CD4-positive, alpha-beta T cell treated with Interleukin-4 for 4 hours (primary cell): ENCODE data around the gene CABCOCO1.
"Not testable (repeated sequence)": the region's sequence is repeated elsewhere in the genome, so short reads cannot be mapped to it uniquely, and the experiment has no call there.

Experiments
- DNase-seq: peaks from one replicate; pipeline ENCODE4 v3.0.0-alpha.2; 2020

CABCOCO1 gene

DNA sequence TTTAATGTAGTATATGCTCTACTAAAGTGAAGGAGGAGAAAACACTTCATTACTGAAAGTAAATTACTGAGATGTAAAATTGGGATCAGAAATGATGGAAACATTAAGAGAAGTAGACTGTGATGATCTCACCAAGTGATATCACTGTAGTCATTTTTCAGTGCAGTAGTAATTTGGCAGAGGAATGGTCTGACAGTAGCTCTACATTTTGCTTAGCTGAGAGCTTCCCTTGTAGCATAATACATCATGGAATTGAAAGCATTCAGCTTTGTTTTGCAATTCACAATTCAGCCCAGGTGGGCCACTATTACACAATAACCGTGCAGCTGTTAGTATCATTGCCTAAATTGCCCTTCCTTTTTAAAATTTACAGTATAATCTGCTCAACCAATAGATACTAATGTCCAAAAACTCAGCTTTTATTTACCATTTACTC is 19.4 kb upstream of the CABCOCO1 start:
- no peak for DNase-seq

- no peak for DNase-seq
Observed at GRCh38 chr10:61653699-61654098, 9.0 kb upstream of the CABCOCO1 start.

DNA sequence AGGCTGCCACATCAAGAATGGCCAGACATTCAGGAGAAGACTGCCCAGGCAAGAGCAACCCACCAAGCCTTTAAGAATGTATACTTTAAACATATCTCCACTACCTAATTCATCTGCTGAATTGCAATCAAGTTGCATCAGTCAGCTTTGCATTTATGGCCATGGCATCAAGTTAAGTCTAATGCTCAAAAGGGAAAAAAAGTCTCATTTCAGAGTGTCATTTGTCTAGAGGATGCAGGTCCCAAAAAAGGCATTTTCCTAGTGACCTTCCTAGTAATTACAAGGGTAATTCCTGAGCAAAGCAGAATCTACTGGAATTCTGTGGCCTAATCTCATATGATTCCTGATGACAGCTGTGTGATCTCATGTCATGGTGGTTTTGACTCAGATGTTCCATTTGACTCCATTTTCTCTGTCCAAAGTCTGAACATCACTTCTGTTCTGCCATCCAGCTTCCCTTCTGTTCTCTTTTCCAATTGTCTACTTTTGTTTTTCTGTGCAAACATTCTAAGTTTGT is 7.3 kb upstream of the CABCOCO1 start:
- no peak for DNase-seq

DNA sequence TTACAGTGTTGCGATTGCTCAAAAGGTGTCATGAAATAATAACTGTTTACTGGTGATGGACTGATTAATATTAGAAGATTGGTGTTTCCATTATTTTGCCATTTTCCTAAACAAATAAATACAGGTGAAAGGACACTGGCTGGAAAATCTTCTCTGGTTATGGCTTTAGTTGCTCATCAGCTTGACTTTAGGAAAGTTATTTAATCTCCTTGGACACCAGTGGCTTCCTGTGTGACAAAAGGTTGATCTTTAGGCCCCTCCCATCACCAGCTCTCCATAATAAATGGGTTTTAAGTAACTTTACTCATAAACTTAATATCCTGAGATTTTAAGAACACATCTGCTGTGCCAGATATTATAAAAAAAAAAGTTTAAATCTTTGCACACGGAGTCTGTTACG is 737 bp downstream of the CABCOCO1 start:
- DNase-seq: no peak

DNA sequence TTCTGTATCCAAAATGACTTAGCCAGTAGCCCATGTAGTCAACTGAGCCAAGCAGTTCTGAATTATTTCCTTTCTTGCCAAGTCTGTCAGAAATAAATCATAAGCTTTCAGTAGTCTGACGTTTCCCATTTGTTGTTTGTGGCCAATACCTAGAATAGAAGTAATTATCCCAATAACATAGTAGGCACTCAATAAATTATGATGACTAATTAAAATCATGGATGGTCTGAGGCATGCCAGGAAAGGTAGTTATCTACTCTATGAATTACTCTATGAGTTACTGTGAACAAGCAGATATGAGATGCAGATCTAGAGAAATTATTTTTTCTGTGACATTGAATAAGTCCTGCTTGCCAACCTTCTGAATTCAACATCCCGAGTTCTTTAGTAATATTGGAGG is 2.3 kb downstream of the CABCOCO1 start:
- DNase-seq: no peak

DNA sequence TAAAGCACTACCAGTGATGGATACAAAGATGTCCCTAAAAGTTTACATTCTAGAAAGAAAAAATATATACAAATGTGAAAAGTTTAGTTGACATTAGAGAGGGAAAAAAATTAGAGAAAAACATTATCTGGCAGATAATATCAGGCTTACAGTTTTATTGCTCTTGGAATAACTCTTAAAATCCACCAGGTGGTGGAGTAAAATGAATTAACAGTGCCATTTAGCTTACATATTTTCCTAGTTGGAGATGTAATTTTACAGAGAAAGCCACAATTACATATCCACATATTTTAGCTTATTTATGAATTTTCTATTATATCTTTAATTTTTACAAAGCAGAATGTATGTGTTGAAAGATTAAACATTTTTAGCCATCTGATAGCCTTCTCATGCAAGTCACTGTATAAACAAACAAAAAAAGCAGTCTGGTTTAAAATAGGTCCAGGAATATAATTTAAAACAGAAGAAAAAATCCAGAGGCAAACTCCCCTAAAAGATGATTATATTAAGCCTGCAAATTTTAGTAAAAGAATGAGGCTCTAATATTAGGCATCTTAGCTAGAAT is 6.5 kb downstream of the CABCOCO1 start:
- DNase-seq: no peak

DNA sequence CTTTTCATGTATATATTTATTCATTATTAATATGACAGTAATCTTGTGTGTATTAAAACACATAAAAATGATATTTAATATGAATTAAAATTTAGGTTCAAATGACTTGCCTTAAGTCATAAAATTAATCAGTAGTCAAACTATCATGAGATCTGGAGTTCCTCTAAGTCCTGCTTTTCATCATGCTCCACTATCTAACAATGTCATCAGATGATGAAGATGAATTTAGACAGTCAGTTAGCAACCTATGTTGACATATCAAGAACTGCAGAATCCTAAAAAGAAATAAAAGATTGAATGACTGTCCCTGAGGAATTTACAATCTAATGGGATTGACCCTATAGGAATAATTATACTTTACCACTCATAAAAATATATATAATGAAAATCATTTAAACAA is 7.1 kb downstream of the CABCOCO1 start:
- DNase-seq: no peak

DNA sequence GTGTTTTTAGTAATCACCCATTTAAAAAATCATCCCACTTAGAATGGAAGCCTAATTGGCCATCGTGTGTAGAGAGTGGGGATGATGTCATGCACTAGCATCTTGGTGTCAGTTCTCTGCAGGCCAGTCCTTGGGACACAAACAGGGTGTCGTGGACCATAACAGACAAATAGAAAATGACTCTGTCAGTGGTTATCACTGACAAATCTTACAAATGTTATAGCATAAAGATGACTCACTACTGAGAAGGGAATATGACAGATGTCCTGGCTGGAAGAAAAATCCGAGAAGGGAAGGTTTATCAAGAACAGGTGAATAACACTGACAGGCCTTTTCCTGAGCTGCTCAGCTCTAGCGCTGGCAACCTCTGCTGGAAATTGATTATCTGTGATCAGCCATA is 10.6 kb downstream of the CABCOCO1 start:
- no peak for DNase-seq

DNA sequence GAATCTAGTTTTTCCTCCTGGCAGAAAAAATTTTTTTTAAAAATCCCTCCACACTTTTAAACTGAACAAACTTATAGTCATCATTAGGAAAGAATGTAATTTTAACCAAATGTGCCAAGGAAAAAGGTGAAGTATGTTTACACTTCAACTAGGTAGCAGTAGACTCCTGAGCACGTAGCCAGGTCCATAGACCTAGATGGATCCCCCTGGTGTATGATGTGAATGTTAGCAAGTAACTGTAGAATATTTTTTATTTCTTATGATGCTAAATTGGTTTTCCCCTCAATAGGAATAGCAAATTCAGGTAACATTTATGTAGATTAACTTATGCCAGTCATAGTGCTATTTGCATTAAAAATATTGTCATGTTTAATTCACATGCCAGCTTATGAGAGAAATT is 19.6 kb downstream of the CABCOCO1 start:
- no peak for DNase-seq

DNA sequence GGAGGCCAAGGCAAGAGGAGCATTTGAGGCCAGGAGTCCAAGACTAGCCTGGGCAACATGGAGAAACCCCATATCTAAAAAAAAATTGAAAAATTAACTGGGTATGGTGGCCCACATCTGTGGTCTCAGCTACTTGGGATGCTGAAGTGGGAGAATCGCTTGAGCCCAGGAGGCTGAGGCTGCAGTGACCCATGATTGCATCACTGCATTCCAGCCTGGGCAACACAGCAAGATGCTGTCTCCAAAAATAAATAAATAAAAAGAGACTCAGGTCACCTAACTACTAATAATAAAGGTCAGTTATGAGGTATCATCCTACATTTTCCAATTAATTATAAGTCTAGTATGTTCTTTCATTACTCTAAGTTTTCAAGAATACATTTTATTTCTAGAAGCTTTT is 20.6 kb downstream of the CABCOCO1 start:
- no peak for DNase-seq

DNA sequence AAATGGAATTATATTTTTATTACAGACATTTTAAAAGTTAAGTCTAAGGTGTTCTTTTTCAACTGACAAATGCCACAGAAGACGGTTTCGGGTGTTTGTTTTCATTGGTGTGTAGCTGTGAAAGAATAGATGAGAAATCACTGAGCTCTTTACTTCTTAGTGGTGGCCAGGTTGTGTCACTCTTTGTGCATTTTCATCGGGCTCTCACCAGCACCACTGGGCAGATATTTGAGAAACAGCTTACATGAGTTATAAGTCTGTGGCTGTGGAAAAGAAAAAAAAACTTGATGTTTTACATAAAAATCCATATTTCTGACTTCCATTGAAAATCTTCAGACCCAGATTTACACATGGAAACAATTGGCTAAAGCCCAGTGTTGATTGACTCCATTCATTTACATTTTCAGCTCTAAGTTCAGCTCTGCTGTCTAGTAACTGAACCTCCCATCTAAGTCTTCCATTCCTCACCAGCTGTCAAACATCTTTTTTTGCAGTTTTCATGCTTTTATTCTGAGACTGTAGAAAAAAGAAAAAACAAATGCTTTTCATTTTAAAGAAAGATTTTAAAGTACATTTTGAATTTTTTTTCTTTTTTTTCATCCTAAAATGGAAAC is 22.3 kb downstream of the CABCOCO1 start:
- no peak for DNase-seq

- no peak for DNase-seq
Observed at GRCh38 chr10:61688551-61689308, 26.0 kb downstream of the CABCOCO1 start.

DNA sequence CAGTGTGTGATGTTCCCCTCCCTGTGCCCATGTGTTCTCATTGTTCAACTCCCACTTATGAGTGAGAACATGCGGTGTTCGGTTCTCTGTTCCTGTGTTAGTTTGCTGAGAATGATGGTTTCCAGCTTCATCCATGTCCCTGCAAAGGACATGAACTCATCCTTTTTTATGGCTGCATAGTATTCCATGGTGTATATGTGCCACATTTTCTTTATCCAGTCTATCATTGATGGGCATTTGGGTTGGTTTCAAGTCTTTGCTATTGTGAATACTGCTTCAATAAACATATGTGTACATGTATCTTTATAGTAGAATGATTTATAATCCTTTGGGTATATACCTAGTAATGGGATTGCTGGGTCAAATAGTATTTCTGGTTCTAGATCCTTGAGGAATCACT is 28.9 kb downstream of the CABCOCO1 start:
- DNase-seq: not testable (repeated sequence)

- DNase-seq: no peak
Observed at GRCh38 chr10:61692447-61693010, 29.8 kb downstream of the CABCOCO1 start.

DNA sequence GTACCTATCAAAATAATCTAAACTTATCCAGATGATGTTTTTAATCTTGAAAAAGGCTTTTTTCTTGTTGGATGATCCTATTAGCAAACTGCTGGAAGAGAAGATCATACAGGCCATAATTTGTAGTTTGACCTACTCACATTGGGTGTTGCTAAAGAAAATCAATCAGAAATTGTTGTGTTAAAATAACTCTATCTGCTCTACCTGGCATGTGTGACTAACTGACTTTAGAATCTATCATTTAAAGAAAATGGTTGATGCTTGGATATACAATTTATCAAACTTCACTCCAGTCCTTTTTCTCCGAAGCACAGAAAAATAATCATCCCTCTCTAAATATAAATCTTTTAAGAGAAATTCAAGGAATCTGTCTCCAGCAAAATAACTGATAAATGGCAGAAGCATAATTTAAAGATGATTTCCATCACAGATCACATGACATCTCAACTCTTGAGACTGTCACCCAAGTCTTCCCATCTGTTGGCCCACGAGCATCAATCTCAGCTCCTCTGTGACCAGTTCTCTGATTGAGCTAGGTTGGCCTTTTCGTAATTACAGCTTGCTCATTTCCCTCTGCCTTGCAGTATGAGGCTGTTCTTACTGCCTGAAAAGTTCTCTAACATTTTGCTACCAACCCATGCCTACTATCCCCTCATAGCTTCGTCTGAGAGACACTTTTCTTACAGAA is 36.4 kb downstream of the CABCOCO1 start:
- no peak for DNase-seq

GRCh38 chr10:61701055-61701705 is 38.5 kb downstream of the CABCOCO1 start:
- DNase-seq: no peak

DNA sequence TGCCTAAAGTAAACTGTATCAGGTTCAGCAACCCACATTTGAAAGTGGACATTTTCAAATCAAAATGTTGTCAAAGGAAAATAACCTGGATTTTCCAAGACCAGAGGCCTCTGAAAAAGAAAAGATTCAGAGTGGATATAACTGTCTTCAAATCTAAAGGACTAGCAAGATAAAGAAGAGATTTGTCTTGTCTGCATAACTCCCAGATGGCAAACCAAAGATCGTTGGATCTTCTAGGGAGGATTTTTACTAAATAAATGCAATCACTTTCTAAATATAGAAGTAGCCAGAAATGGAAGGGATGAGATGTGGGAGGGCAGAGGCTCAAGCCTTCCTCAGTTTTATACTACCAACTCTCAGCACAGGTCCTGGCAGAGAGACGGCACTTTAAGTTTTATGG is 39.0 kb downstream of the CABCOCO1 start:
- DNase-seq: no peak

- no peak for DNase-seq
Observed at GRCh38 chr10:61702584-61702983, 39.9 kb downstream of the CABCOCO1 start.

GRCh38 chr10:61705022-61705613 is 42.4 kb downstream of the CABCOCO1 start:
- no peak for DNase-seq

DNA sequence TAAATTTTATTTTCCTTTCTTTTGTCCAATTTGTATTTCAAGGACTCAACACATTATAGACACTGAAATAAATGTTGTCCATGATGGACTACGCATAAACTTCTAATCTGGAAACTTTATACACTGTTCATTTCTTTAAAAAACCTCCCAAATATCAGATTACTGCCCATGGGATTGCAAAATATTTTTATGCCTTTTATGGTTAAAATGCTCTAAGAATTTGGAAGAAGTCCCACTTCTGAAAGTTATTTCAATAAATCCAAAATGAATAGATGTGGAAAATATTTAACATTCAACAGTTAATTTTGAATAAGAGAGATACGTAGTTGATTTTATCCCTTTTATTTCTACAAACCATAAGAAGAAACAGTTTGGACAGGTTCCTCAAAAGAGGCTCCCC is 46.1 kb downstream of the CABCOCO1 start:
- no peak for DNase-seq

- DNase-seq: not testable (repeated sequence)
Observed at GRCh38 chr10:61712105-61712504, 49.4 kb downstream of the CABCOCO1 start.

- not testable (repeated sequence) for DNase-seq
Observed at GRCh38 chr10:61719475-61719874, 56.7 kb downstream of the CABCOCO1 start.
